HG03457 (cell line): ENCODE data around the gene TULP1.

ENCODE experiments used
- ATAC-seq: cut with Tn5 transposase; IDR thresholded peaks from one replicate; pipeline ENCODE4 v1.9.1; 2021; ENCODE audit warnings: moderate number of reproducible peaks; ENCODE audit not compliant: unreplicated experiment

The TULP1 gene

DNA sequence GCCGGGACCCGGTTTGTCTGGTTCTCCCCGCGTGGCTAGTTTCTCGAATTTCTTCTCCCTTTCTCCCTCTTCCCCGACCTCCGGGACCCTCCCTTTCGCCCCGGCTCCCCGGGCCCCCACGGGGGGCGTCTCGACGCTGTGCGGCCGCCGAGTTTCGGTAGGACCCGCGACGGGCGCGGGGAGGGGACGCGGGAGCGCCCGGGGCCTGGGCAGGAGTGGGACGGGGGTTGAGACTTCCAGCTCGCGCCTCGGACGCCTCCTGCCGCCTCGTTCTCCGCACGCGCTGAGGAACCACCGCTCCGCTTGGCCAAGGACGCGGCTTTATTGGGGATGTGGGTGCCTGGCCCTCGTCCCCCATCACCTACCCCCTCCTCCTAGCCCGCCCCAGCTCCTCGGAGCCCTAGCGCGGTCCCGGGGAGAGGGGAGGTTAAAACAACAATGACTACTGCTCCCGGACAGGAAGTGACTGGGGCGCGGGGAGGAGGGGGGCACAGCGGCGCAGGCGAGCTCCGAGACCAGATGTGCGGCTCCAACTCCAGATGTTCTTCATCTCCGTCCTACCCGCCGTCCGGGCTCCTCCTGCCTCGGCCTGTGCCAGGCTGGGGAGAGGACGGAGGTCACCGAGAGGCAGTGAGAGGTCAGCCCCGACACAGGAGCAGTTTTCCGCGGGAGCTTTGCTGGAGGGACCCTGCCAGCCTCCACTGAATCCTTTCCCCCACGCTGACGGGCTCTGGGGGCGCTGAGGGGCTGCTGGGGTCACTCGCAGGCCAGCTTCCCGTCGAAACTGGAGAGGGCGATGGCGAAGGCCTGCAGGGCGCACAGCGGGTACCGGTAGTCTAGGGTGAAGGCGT is 14.9 kb downstream of the TULP1 start:
- ATAC-seq, result no peak

DNA sequence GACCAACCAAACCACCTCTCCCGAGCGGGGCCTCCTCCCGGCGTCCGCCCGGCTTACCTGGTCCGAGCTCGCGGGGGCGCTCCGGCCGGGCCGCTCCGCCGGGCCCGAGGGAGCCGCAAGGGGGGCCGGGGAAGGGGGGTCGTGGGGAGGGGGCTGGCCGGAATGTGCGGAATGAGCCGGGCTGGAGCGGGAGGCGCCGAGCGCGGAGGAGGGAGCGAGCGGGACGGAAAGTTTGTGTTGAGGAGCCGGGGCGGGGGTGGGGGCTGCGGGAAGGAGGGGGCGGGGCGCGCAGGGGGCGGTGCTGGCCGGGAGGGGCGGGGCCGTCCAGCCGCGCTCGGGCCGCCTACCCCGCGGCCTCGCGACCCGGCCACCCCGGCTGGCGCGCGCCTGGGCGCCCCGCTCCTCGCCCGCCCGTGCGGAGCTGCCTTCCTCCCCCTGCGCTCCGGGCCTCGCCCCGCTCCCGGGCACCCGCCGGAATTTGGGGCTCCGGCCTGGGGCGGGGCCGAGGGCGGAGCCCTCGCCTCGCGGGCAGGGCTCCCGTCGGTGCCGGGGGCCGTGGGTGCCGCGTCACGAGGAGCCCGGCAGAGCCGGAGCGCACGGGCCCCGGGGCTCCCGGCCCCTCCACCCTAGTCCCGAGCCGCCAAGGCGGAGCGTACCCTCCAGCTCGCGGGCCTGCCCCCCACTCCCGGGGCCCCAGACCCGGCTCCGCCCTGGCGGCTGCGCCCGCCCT is 15.7 kb downstream of the TULP1 start, which contains the start of gene TEAD3:
TEAD3 (minus strand) TSS at position 239 of the 730 bp plus-strand sequence.
- no peak for ATAC-seq

DNA sequence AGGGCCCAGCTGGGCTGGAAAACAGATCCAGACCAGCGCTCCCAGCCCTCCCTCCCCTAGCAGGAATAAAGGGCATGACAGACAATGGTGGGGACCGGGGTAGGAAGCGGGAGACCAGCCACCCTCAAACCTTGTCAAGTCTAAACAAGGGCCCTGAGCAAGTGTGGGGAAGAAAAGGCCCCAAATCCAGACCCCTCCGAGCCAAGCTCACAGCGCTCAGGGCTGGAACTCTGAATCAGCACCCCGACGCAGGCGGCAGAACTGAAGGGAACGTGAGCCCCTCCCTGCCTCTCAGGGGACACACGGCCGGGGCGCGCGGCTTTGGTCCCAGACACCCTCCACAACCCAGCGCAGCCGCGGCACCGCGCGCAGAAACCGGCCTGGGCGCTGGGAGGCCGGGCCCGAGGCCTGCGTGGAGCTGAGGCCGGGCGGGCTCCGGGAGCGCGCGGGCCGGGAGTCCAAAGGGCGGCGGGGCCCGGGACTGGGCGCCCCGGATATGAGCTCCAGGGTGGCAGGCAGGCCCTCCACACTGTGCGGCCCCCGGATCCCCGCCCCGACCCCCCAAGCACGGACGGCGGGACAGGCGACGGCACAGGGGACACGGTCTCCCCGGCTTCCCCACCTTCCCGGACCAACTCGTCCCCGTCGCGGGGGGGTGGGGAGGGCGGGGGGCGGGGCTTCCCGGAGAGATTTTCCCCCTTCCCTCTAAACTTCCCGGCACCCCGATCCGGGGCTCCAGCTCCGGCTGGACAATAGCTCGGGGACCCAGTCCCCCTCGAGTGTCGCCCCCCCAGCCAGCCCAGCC is 16.5 kb downstream of the TULP1 start:
- ATAC-seq, result no peak

DNA sequence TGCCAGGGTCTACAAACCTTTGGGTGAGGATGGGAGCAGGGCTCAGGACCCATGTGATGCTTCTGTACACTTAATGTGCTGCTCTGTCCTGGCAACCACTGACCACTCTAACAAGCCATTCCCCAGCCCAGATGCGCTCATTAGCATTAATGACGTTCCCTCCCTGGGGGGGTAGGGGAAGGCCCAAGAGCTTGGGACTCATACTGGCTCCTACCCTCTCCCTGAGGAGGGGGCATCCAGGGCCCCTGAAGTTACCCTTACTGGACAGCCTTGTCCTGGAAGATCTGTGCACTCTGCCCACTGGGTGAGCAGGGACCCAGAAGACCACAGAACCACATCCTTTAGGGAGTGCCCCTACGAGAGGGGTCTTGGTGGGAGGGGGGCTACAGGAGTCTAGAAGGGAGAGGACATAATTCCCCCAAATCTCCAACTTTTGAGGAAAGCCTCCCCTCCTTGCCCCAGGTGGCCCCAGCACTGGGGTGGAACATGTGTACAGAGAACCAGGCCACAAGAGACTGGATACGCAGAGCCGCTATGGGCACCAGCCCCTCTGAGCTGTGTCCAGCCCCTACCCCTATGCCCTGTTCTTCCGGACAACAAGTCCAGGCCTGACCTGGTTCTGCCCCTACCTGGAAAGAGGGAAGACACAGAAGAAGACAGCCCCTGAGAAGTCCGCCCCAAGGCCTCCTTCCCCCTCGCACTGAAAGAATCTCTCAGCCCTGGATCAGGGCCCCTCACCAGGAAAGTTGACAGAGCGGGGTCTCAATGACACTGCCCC is 17.2 kb downstream of the TULP1 start:
- no peak for ATAC-seq

DNA sequence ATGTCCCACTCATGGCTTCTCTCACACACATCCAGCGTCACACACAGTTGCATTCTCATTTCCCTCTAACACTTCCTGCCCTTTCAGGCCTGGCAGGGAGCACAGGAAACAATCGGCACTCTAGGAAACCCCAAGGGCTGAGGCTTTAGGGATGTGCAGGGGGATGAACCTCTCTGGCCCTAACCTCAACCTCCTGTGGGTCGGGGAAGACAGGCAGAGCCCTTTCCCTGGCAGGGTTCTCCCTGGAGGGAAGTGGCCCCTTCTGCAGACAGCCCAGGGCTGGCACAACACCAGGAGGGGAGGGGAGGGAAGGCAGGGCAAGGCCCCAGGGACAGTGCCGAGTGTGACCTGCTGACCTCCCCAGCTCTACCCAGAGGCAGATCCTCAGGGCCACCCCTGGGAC is 18.5 kb downstream of the TULP1 start:
- ATAC-seq, result no peak

DNA sequence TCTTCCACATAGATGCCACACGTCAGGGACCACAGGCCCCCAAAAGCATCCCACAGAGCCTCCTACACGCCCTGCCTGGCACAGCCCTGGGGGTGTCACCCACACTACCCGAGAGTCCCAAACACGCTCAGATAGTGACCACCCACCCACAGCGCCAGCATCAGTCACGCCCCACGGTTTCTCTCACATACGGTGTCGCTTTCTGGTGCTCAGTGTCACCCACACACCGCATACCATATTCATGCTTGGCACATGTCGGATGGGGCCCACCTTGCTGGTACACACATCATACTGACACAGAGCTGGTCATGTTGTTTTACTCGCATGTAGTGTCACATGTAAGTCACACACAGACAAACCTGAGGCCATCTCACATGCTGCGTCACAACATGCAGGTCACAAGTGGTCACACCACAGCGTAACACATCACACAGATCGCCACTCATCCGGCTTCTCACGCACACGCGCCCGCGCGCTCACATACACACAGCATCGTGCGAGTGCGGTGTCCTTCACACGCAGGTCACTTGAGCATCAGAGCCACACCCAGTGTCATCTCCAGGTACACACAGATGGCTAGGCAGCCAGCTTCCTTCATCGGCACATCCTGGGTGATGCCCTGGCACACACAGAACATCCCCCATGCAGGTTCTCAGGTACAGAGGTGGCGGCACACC is 19.3 kb downstream of the TULP1 start:
- ATAC-seq, result no peak

DNA sequence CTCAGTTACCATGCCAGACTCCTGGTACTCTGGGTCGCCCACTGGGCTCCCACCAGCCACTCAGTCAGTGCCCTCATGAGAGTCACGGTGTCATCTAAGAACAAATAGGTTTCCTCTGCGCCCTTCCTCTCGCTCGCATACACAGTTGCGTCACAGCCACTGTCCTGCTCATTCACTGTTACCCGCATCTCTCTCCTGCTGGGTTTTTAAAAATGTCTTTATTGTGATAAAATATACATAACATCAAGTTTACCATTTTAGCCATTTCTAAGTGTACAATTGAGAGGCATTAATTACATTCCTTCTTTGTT is 19.8 kb downstream of the TULP1 start:
- ATAC-seq, result no peak

DNA sequence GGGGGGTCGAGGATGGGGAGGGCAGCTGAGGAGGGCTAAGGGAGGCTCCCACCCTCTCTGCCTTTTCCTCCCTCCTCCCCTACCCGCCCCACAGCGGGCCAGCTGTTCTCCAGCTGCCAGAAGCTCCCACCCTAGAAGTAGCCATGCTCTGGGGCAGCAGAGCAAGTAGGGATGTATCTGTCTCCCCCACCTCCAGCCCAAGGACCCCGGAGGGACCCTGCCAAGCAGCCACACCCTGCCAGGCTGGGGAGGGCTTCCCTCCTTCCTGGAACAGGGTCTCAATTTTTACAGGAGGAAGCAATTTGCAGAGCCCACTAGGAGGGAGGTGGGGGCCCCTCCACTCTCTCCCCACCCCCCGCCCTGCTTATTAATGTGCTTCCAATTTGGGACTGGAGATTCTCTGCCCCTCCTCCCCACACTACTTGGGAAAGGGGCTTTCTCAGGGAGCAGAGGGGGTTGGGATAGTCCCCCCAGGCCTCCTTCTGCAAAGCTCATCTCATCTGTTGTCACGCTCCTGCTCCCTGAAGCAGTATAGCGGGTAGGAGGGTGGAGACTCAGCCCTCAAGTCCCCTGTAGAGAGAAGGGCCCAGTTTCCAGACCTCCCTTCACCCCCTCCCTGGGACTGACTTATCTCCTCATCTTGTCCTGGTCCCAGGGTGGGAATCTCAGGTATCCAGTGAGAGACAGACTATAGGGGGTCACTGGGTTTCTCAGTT is 20.3 kb downstream of the TULP1 start:
- no peak for ATAC-seq

DNA sequence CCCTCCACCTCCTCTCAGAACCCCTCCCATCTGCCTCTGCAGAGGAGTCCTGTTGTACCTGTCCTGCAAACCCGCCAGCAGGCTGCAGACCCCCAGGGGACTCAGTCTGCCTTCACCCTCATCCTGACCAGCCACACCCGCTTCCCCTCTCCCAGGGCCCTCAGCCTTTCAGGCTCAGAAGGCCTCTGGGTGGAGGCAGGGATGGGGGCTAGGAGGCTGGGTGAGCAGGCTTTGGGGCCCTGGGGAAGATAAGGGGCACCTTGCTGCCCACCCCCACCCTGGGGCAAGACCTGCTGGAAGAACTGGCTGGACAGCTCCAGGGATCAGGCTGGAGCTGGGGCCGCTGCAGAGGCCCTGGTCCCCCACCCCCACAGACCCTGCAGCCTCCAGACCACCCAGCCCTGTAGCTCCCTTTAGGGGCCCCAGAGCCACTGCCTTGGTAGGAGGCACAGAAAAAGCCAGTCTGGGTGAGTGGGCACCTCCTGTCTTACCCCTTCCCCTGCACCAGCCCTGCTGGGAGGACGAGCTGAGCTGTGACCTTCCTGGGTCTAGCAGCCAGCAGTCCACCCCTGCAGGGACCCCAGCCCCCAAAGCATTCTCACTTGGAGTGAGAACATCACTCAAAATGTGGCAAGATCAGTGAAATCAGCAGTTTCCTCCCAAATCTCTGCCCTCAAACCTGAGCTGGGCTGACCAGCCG is 21.0 kb downstream of the TULP1 start:
- no peak for ATAC-seq

DNA sequence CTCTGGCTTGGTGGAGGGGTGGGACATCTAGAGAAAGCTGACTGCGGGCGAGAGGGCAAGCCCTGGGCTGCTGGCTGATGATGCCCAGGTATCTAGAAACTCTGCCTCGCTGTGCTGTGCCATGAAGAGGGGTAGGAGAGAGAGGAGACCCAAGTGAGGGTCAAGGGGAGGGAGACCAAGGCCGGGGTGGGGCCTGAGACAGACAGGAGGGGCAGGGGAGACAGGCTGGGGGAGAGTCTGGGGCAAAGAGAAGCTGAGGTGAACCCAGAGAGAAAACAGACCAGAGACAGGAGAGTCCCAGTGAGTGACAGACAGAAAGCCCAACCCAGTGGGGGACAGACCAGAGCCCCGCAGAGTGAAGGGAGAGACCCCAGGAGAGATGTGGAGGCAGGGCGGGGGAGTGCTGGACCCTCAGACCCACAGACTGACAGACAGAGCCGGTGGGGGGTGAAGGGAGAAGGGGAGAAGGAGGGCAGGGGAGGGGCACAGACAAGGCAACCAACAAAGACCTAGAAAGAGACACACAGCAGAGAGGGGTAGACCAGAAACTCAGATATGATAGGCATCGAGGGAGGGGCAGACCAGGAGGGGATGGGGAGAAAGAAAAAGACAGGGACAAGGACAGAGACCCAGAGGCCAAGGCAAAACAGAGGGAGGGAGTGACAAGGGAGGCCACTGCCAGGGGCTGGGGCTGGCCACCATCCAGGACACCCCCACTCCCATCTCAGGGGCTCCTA is 21.7 kb downstream of the TULP1 start:
- no peak for ATAC-seq

DNA sequence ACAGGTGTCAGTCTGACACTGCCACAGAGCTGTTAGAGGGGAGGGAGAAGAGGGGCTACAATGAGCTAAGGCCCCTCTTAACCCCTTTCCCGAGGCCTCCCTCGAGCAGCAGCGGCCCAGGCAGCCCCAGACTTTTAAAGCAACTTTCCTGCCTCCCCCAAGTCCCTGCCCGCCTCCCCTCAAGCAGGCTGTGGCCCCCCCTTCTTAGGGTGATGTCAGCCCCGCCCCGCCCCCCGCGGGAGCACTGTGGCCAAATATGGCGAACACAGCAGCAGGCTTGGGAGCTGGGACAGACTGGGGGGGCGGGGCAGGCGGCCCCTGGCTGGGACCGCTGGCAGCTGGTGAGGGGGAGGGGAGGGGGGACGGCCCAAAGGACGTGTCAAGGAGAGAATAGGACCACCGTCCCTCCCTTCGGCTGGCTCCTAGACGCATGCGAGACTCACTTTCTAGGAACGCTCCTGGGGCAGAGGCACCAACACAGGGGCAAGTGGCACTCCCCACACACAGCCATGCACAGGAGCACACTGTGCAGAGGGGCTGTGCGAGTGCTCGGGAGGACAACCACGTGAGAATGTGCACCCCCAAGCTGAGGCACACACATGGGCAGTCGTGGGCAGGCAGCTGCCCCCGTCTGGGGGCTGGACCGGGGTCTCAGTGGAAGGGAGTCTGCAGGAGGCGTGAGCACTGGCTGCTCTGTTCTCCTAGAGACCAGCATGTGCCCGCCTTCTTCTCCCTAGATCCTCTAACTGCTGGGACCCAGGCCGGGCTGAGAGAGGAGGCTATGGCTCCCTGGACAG is 22.5 kb downstream of the TULP1 start:
- ATAC-seq, result no peak

DNA sequence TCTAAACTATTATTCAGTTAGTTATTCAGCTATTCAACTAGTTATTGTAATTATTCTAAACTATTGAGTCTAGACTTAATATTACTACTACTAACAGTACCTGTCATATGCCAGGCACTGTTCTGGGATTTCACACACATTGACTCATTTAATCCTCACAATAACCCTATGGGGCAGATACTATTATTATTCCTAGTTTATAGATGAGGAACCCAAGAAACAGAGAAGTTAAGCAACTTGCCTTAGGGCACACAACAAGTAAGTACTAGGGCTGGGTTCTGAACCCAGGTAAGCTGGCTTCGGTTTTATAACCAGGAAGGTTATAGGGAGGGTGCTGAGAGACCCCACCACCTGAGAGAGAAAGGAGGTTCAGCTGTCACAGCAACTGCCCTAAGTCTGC is 23.6 kb downstream of the TULP1 start:
- ATAC-seq, result no peak

DNA sequence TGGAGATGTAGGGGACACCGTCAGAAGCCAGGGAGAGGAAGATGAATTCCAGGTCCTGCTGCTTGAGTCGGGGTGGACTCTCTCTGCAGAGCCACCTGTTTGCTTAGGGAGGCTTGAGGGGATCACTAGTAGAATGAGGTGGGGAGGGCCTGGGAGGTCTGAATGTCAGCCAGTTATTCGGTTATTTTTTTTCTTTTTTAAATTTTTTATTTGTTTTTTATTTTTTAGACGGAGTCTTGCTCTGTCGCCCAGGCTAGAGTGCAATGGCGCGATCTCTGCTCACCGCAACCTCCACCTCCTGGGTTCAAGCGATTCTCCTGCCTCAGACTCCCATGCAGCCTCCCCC is 24.2 kb downstream of the TULP1 start:
- ATAC-seq, result no peak

DNA sequence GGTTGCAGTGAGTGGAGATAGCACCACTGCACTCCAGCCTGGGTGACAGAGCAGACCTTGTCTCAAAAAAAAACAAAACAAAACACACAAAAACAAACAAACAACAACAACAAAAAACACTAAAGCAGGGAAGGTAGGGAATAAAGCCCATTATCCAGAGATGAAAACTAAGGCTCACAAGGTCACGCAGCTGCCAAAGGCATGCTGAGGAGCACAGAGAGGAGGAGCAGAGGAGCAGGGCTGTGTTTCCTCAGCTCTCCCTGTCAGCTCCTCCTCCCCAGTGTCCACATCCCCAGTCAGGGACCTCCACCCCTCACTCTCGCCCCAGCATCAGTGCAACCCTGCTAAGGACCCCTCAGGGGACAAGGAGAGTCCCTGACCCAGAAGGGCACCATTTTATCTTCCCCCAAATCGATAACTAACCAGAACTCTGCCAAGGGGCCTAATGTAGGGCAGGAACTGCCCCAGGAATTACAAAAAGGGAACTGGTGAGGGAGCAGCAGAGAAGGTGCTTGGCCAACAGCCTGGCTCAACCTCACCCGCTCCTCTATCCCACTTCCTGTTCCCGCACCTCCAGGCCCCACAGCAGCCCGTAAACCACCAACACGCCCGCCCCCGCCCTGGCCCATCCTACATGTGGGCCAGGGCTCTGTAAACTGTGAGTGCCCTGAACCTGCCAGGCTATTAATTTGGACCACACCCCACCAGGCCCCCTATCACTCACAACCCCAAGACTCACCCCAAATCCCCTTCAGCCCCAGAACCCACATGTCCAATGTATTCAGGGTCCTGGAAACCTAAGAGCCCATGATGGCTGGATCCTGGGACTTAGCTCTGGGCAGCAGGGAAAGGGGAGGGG is 24.8 kb downstream of the TULP1 start:
- no peak for ATAC-seq

DNA sequence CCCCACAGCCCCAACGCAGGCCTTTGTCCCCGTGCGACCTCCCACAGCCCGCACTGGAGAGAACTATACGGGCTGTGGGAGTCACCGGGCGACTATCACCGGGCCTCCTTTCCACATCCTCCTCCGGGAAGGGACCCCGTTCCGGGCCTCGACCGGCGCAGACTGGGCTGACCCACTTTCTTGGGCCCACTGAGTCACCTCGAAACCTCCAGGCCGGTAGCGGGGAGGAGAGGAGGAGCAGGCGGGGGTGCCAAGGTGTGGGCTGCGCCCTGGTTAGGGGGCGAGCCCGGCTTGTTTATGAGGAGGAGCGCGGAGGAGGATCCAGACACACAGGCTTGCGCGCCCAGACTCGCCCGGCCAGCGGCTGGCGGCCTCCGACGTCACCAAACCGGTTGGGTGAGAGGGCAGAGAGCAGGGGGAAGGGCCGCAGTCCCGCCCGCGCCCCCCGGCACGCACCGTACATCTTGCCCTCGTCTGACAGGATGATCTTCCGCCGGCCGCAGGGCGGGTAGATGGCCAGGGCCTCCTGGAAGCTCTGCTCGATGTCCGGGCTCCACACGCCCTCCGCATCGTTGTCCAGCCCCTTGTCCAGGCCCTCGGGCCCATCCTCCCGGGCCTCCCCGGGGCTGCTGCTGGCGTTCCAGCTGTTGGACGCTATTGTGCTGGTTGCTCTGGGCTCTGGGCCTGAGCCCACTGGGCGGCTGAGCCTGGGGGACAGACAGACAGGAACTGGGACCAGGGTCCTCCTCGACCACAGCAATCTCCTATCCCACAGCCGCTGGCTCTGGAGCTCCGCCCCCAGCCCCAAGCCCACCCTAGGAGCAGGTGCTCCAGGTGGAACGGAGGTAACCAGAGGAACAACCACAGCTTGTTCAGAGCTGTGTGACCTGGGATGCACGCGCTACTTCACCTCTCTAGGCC is 26.4 kb downstream of the TULP1 start:
- ATAC-seq, result no peak

DNA sequence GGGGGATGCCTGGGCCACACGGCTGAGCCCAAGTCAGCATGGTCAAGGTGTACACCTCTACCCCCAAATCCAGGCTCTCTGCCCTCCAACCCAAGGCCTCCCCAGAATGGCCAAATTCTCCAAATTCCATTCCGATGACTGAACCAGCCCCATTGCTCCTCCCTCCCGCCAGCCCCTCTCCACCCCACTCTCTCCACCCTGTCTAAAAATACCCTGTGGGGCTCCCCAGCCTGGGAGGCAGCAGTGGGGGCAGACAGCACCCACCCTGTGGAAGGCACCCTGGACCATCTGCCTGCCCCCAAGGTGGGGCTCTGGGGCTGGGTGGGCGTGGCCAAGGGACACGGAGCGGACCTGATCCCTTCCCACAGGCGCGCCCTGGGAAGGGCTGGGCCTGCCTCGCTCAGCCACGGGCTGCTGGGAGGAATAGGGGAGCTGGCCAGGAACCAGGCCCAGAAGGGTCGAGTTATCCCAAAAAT is 27.3 kb downstream of the TULP1 start:
- ATAC-seq, result no peak
